ENCODE measurements around the gene ASTN1. TPM values are rescaled to one million over a fixed set of nuclear protein-coding genes. Genes with fewer than 3 reads are reported as not detected.

Gene ASTN1
- total RNA-seq, 3 donors from 2014 or later (not counting 1 experiment from before 2014, with no cell fraction given) = not detected

DNA sequence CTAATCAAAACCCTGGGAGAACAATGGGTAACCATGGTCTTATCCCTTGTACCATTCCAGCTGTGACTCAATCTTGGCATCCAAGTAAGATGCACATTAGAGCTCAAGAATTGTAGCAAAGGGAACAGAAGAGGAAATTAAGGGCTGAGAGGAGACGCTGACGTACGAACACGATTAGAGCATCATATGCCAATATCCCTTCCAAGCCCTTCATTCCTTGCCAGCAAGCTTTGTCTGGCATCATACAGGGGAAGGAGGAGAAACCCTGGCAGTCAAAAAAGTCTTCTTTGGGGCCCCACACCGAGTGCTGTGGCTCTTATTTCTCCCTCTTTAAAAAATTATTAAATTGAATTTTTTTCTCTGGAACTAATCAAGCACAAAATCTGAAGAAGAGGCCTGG, 120.9 kb downstream of the ASTN1 start:
- Mint-ChIP-seq H3K27ac (no peak overlapping the region), H3K4me1 (no peaks in the 10 kb centered on the region), H3K4me3 (no peak overlapping the region), H3K36me3 (no peaks in the 10 kb centered on the region), H3K27me3 (ENCODE audit: low read depth in 2 of 2) (no peaks in the 10 kb centered on the region), H3K9me3 (peaks cover 11 to 13% of the 10 kb centered on the region in 2 donors)
- Histone ChIP-seq H3K36me3 (ENCODE audit: control insufficient read depth, insufficient read depth, low read length) (no peaks in the 10 kb centered on the region), H3K4me1 (ENCODE audit: control insufficient read depth, insufficient read depth, low read length) (no peaks in the 10 kb centered on the region), H3K9me3 (ENCODE audit: control insufficient read depth, insufficient read depth, low read length) (no peaks in the 10 kb centered on the region), H3K4me3 (ENCODE audit: low read length) (no peak overlapping the region), H3K27me3 (ENCODE audit: control insufficient read depth, insufficient read depth, low read length) (no peaks in the 10 kb centered on the region), H3K27ac (ENCODE audit: low read length) (no peak overlapping the region)
- intact Hi-C loops (cut with micrococcal nuclease) = no loop called here
- DNase-seq = no peak
- TF ChIP-seq, protein P1, sequence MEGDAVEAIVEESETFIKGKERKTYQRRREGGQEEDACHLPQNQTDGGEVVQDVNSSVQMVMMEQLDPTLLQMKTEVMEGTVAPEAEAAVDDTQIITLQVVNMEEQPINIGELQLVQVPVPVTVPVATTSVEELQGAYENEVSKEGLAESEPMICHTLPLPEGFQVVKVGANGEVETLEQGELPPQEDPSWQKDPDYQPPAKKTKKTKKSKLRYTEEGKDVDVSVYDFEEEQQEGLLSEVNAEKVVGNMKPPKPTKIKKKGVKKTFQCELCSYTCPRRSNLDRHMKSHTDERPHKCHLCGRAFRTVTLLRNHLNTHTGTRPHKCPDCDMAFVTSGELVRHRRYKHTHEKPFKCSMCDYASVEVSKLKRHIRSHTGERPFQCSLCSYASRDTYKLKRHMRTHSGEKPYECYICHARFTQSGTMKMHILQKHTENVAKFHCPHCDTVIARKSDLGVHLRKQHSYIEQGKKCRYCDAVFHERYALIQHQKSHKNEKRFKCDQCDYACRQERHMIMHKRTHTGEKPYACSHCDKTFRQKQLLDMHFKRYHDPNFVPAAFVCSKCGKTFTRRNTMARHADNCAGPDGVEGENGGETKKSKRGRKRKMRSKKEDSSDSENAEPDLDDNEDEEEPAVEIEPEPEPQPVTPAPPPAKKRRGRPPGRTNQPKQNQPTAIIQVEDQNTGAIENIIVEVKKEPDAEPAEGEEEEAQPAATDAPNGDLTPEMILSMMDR (IDR thresholded peaks at IDR 0.05) = no peak
- WGBS (ENCODE audit: insufficient coverage) = 77% methylated on average over 4 of the region's 5 CpGs
- no peak for ATAC-seq

DNA sequence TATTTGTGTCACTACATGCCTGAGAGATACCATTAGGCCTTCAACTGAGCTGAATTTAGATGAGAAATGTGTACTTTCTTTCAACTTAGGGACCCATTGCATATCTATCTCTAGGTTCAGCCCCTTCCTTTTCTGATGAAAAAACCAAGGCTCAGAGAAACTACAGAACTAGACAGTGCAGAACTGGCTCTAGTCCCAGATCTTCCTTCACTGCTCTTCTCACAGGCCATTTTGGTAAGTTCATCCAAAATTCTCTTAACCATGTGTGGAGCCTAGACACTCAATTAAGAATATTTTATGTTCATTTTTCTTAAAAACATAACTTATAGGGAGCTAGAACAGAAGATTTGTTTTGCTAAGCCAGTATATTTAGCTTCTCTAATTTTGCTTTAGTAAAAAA, 128.9 kb downstream of the ASTN1 start:
- Histone ChIP-seq H3K36me3 (ENCODE audit: control insufficient read depth, insufficient read depth, low read length) (no peaks in the 10 kb centered on the region), H3K4me3 (ENCODE audit: low read length) (no peak overlapping the region), H3K27me3 (ENCODE audit: control insufficient read depth, insufficient read depth, low read length) (no peaks in the 10 kb centered on the region), H3K4me1 (ENCODE audit: control insufficient read depth, insufficient read depth, low read length) (no peaks in the 10 kb centered on the region), H3K9me3 (ENCODE audit: control insufficient read depth, insufficient read depth, low read length) (no peaks in the 10 kb centered on the region), H3K27ac (ENCODE audit: low read length) (no peak overlapping the region)
- Mint-ChIP-seq H3K9me3 (peaks cover 0 to 4% of the 10 kb centered on the region in 2 donors), H3K27me3 (ENCODE audit: low read depth in 2 of 2) (no peaks in the 10 kb centered on the region), H3K4me3 (no peak overlapping the region), H3K4me1 (no peaks in the 10 kb centered on the region), H3K36me3 (no peaks in the 10 kb centered on the region), H3K27ac (no peak overlapping the region)
- DNase-seq (no peak), ATAC-seq (no peak)
- intact Hi-C loops (cut with micrococcal nuclease) = no loop called here
- TF ChIP-seq, protein P1 (IDR thresholded peaks at IDR 0.05) = no peak

GRCh38 chr1:177033628-177034027, 130.9 kb downstream of the ASTN1 start:
- intact Hi-C loops (cut with micrococcal nuclease) = no loop called here
- TF ChIP-seq, protein P1 (IDR thresholded peaks at IDR 0.05) = no peak
- Mint-ChIP-seq H3K27me3 (ENCODE audit: low read depth in 2 of 2) (no peaks in the 10 kb centered on the region), H3K4me1 (no peaks in the 10 kb centered on the region), H3K4me3 (no peak overlapping the region), H3K9me3 (no peaks in the 10 kb centered on the region), H3K36me3 (no peaks in the 10 kb centered on the region), H3K27ac (no peak overlapping the region)
- ATAC-seq (no peak), DNase-seq (no peak)
- no peak overlapping the region for H3K27ac ChIP-seq (ENCODE audit: low read length)
- H3K9me3 ChIP-seq (ENCODE audit: control insufficient read depth, insufficient read depth, low read length) = peaks cover 3% of the 10 kb centered on the region
- H3K27me3 ChIP-seq (ENCODE audit: control insufficient read depth, insufficient read depth, low read length) = no peaks in the 10 kb centered on the region
- no peaks in the 10 kb centered on the region for H3K36me3 ChIP-seq (ENCODE audit: control insufficient read depth, insufficient read depth, low read length)
- no peaks in the 10 kb centered on the region for H3K4me1 ChIP-seq (ENCODE audit: control insufficient read depth, insufficient read depth, low read length)
- no peak overlapping the region for H3K4me3 ChIP-seq (ENCODE audit: low read length)
- WGBS (ENCODE audit: insufficient coverage) = 79% methylated on average over 6 of the region's 6 CpGs

DNA sequence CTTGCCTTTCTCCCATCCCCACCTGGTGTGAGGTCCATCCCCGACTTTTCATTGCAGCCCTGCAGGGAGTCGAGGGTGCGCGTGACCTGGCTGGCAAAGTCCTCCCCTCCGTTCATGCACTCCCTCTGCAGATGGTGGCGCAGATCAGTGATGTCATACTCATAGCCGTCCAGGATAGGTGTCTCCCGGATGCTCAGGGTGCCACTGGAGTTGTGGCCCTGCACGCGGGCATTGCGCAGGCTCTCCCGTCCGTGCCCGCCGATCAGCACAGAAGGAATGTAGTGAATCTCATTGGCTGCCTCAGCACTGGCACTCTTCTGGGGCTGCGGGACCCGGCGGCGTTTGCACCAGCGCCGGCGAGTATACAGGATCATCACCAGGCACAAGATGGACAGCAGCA, 132.1 kb downstream of the ASTN1 start:
- 89% methylated on average over 22 of the region's 22 CpGs for WGBS (ENCODE audit: insufficient coverage)
- H3K36me3 ChIP-seq (ENCODE audit: control insufficient read depth, insufficient read depth, low read length) = no peaks in the 10 kb centered on the region
- intact Hi-C loops (cut with micrococcal nuclease) = no loop called here
- H3K4me3 ChIP-seq (ENCODE audit: low read length) = no peak overlapping the region
- no peak for ATAC-seq
- no peaks in the 10 kb centered on the region for H3K4me1 Mint-ChIP-seq
- no peaks in the 10 kb centered on the region for H3K9me3 Mint-ChIP-seq
- no peak overlapping the region for H3K27ac Mint-ChIP-seq
- no peak for DNase-seq
- H3K9me3 ChIP-seq (ENCODE audit: control insufficient read depth, insufficient read depth, low read length) = peaks cover 3% of the 10 kb centered on the region
- H3K27me3 Mint-ChIP-seq (ENCODE audit: low read depth in 2 of 2) = no peaks in the 10 kb centered on the region
- no peak overlapping the region for H3K4me3 Mint-ChIP-seq
- no peak overlapping the region for H3K27ac ChIP-seq (ENCODE audit: low read length)
- TF ChIP-seq, protein P1 (IDR thresholded peaks at IDR 0.05) = no peak
- H3K27me3 ChIP-seq (ENCODE audit: control insufficient read depth, insufficient read depth, low read length) = no peaks in the 10 kb centered on the region
- H3K36me3 Mint-ChIP-seq = no peaks in the 10 kb centered on the region
- no peaks in the 10 kb centered on the region for H3K4me1 ChIP-seq (ENCODE audit: control insufficient read depth, insufficient read depth, low read length)

Data from natural killer cell (primary cell).